K562 (cell line): ENCODE results near the gene CELF4. TPM values are rescaled to one million over a fixed set of nuclear protein-coding genes. Genes with fewer than 3 reads are reported as not detected.

ENCODE experiments used
- ETS2 ChIP-seq: IDR thresholded peaks from 2 replicates; pipeline ENCODE4 v1.6.1; 2016; ENCODE audit warnings: borderline replicate concordance, missing genetic modification characterization, mild to moderate bottlenecking, moderate library complexity, missing compliant biosample characterization; ENCODE audit not compliant: poor library complexity, severe bottlenecking
- HMG20A ChIP-seq: fragments of 450-650 bp; formaldehyde crosslinking; conservative IDR thresholded peaks from 2 replicates; pipeline ENCODE4 v1.4.0; 2020; ENCODE audit warnings: mild to moderate bottlenecking, mixed read lengths
- TCF3 ChIP-seq: sonication (generic); formaldehyde crosslinking; IDR thresholded peaks from 2 replicates; pipeline ENCODE4 v1.4.0; 2020; ENCODE audit warnings: mild to moderate bottlenecking, missing genetic modification reagents
- ZNF253 ChIP-seq: fragments of 250-450 bp; sonication (Bioruptor Pico); conservative IDR thresholded peaks from 2 replicates; pipeline ENCODE4 v1.6.1; 2021; ENCODE audit warnings: mild to moderate bottlenecking
- ZNF3 ChIP-seq: fragments of 250-450 bp; sonication (Bioruptor Pico); IDR thresholded peaks from 2 replicates; pipeline ENCODE4 v1.5.0; 2021; ENCODE audit warnings: mild to moderate bottlenecking, moderate library complexity
- ZNF436 ChIP-seq: fragments of 250-450, 450-650 bp; sonication (Bioruptor Pico); formaldehyde crosslinking; IDR thresholded peaks from 2 replicates; pipeline ENCODE4 v1.7.0; 2020; ENCODE audit warnings: mild to moderate bottlenecking
- ZNF830 ChIP-seq: fragments of 250-450 bp; sonication (Bioruptor Pico); IDR thresholded peaks from 2 replicates; pipeline ENCODE4 v1.5.0; 2021; ENCODE audit warnings: mild to moderate bottlenecking
- polyA plus RNA-seq, 8 experiments: library from polyadenylated mRNA; depleted of rRNA in 4 of 8; stranded (reverse) in 5 of 8; unstranded in 3 of 8; fragments of >200 nt; fragmentation: Nextera tagmentation in 2 of 8; fragmentation: Illumina TruSeq in 1 of 8; extraction: Ambion mirVana in 2 of 8; extraction: Trizol in 1 of 8; gene quantifications; 2 replicates each; pipeline versions ENCODE4 v1.2.1 to v1.2.3, GENCODE V29; 2011 to 2014; ENCODE audit warnings: inconsistent platforms in 1 of 8, missing spikeins in 1 of 8
- total RNA-seq, 7 experiments: library from RNA; depleted of rRNA in 6 of 7; stranded (reverse); fragments of >200 nt in 6 of 7; fragmentation: Illumina TruSeq in 2 of 7; extraction: Trizol in 2 of 7; gene quantifications; 2 replicates each; pipeline versions ENCODE4 v1.2.1 to v1.2.3, GENCODE V29; 2011 to 2021; ENCODE audit warnings: low replicate concordance in 1 of 7
- TF ChIP-seq, protein P1 (sequence below): fragments of 250-450 bp; sonication (Bioruptor Pico); IDR thresholded peaks from 2 replicates; pipeline ENCODE4 v1.9.0; 2021; ENCODE audit warnings: mild to moderate bottlenecking, inconsistent platforms
- TF ChIP-seq, protein P2 (sequence below): sonication (generic); formaldehyde crosslinking; IDR thresholded peaks from 2 replicates; pipeline ENCODE4 v1.4.0; 2020; ENCODE audit warnings: mild to moderate bottlenecking, missing genetic modification reagents

CELF4 gene
- total and polyA plus RNA-seq, 9 of the 15 experiments (the other 6 are each of a cell fraction or from before 2014, with no cell fraction given): 0.04 to 0.24 (median 0.07) TPM; not detected in 3

DNA sequence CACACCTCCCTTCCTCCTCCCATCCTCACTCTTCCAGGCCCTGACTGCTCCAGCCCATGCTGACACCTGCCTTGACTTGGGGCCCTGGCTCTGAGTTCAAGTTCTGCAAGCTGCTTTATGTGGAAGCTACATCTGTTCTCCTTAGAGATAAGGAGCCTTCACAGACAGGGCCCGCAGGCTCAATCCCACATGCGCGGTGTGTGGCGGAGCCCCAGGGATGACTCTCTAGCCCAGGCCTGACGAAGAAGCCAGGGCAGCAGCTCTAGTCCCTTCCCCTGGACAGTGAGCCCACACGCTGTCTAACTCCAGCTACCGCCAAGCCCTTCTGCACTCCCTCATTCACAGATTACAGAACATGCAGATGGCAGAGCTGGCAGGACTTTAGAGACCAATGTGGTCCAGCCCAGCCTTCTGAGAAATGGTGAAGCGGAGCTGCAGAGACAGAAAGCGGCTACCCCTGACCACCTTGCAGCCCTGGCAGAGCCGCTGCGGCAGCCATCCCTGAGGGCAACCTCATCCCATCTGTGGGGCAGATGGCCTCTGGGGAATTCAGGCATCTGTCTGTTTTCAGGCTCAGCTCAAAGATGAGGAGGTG is 304.3 kb downstream of the CELF4 start (continued):
- TF ChIP-seq ZNF253 (CRISPR knock-in tag): no peak
- no peak for TF ChIP-seq ETS2 (tag)
- no peak for TF ChIP-seq ZNF3 (CRISPR knock-in tag)
- TF ChIP-seq ZNF436 (CRISPR knock-in tag): no peak
- TF ChIP-seq, protein P1, sequence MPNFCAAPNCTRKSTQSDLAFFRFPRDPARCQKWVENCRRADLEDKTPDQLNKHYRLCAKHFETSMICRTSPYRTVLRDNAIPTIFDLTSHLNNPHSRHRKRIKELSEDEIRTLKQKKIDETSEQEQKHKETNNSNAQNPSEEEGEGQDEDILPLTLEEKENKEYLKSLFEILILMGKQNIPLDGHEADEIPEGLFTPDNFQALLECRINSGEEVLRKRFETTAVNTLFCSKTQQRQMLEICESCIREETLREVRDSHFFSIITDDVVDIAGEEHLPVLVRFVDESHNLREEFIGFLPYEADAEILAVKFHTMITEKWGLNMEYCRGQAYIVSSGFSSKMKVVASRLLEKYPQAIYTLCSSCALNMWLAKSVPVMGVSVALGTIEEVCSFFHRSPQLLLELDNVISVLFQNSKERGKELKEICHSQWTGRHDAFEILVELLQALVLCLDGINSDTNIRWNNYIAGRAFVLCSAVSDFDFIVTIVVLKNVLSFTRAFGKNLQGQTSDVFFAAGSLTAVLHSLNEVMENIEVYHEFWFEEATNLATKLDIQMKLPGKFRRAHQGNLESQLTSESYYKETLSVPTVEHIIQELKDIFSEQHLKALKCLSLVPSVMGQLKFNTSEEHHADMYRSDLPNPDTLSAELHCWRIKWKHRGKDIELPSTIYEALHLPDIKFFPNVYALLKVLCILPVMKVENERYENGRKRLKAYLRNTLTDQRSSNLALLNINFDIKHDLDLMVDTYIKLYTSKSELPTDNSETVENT (CRISPR knock-in tag): no peak
- no peak for TF ChIP-seq HMG20A (CRISPR knock-in tag)
- TF ChIP-seq, protein P2, sequence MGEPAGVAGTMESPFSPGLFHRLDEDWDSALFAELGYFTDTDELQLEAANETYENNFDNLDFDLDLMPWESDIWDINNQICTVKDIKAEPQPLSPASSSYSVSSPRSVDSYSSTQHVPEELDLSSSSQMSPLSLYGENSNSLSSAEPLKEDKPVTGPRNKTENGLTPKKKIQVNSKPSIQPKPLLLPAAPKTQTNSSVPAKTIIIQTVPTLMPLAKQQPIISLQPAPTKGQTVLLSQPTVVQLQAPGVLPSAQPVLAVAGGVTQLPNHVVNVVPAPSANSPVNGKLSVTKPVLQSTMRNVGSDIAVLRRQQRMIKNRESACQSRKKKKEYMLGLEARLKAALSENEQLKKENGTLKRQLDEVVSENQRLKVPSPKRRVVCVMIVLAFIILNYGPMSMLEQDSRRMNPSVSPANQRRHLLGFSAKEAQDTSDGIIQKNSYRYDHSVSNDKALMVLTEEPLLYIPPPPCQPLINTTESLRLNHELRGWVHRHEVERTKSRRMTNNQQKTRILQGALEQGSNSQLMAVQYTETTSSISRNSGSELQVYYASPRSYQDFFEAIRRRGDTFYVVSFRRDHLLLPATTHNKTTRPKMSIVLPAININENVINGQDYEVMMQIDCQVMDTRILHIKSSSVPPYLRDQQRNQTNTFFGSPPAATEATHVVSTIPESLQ (CRISPR knock-in tag): no peak
- no peak for TF ChIP-seq TCF3 (CRISPR knock-in tag)
- no peak for TF ChIP-seq ZNF830 (CRISPR knock-in tag)
